PC-9 (cell line): ENCODE measurements around the gene SULT4A1. TPM values are rescaled to one million over a fixed set of nuclear protein-coding genes. Genes with fewer than 3 reads are reported as not detected.

Experiments used
- BruUV-seq: library from RNA; stranded (reverse); fragments of 400-500 nt; replicated peaks from 2 replicates; lab custom pipeline; 2021; lab: Mats Ljungman, UMichigan
- CTCF ChIA-PET: fragments of 300-600 bp; sonication (Branson Sonifier 250); formaldehyde crosslinking; loops from one replicate; lab custom pipeline; 2022; ENCODE audit warnings: antibody characterized with exemption; lab: Charles Lee
- POLR2A ChIA-PET: fragments of 300-600 bp; sonication (Branson Sonifier 250); formaldehyde crosslinking; loops from one replicate; lab custom pipeline; 2022; ENCODE audit warnings: antibody characterized with exemption; ENCODE audit not compliant: unreplicated experiment; lab: Charles Lee
- DNase-seq, 2 experiments: peaks; one replicate each; pipeline versions ENCODE4 v3.0.0 to v3.0.0-alpha.2; 2015 to 2022; ENCODE audit warnings: mixed read lengths in 1 of 2
- H2AFZ ChIP-seq: fragments of 200-600 bp; sonication (generic); 2 replicates; pipeline ENCODE4 v1.8.1; 2017; ENCODE audit warnings: antibody characterized with exemption
- H3F3A ChIP-seq: fragments of 200-600 bp; sonication (generic); 2 replicates; pipeline ENCODE4 v1.8.1; 2017; ENCODE audit warnings: antibody characterized with exemption, mild to moderate bottlenecking, low read depth; ENCODE audit not compliant: insufficient read depth
- H3K27ac ChIP-seq: fragments of 200-600 bp; sonication (generic); 2 replicates; pipeline ENCODE4 v1.6.1; 2016; ENCODE audit warnings: mixed run types
- H3K27me3 ChIP-seq: fragments of 200-600 bp; sonication (generic); 2 replicates; pipeline ENCODE4 v1.6.1; 2016; ENCODE audit warnings: low read depth, mixed run types; ENCODE audit not compliant: insufficient read depth
- H3K36me3 ChIP-seq: fragments of 200-600 bp; sonication (generic); 2 replicates; pipeline ENCODE4 v1.6.1; 2016; ENCODE audit warnings: low read depth, mixed run types
- H3K4me1 ChIP-seq: fragments of 200-600 bp; sonication (generic); replicated peaks from 2 replicates; pipeline ENCODE4 v1.6.1; 2016; ENCODE audit warnings: mixed run types; ENCODE audit not compliant: insufficient read depth
- H3K4me2 ChIP-seq: fragments of 200-600 bp; sonication (generic); 2 replicates; pipeline ENCODE4 v1.6.1; 2017; ENCODE audit warnings: mixed run types
- H3K4me3 ChIP-seq: fragments of 200-600 bp; sonication (generic); 2 replicates; pipeline ENCODE4 v1.6.1; 2016; ENCODE audit warnings: mixed run types
- H3K79me2 ChIP-seq: fragments of 200-600 bp; sonication (generic); 2 replicates; pipeline ENCODE4 v1.6.1; 2017; ENCODE audit warnings: low read depth, mixed run types
- H3K9me2 ChIP-seq: fragments of 200-600 bp; sonication (generic); 2 replicates; pipeline ENCODE4 v1.8.1; 2017; ENCODE audit warnings: mild to moderate bottlenecking; ENCODE audit not compliant: insufficient read depth
- H3K9me3 ChIP-seq: fragments of 200-600 bp; sonication (generic); 2 replicates; pipeline ENCODE4 v1.8.1; 2016; ENCODE audit warnings: low read depth; ENCODE audit not compliant: insufficient read depth
- H4K20me1 ChIP-seq: fragments of 200-600 bp; sonication (generic); 2 replicates; pipeline ENCODE4 v1.8.1; 2017; ENCODE audit not compliant: insufficient read depth
- EZH2 ChIP-seq: fragments of 200-600 bp; sonication (generic); IDR thresholded peaks from 2 replicates; pipeline ENCODE4 v1.8.0; 2017; ENCODE audit warnings: antibody characterized with exemption, low read depth
- intact Hi-C: fragments of 100-400 bp; cut with micrococcal nuclease; formaldehyde crosslinking; loops from one replicate; pipeline ENCODE4 v1.10.0; 2022; ENCODE audit not compliant: unreplicated experiment
- total RNA-seq: library from RNA; stranded (reverse); gene quantifications from 2 replicates; pipeline ENCODE4 v1.2.3, GENCODE V29; 2021
- TF ChIP-seq, protein P1 (sequence below): fragments of 200-600 bp; sonication (generic); conservative IDR thresholded peaks from 2 replicates; pipeline ENCODE4 v1.6.1; 2017; ENCODE audit warnings: mixed run types, antibody characterized with exemption, mild to moderate bottlenecking, moderate library complexity

SULT4A1 gene
- total RNA-seq, 1 experiment from 2014 or later = 3.4 TPM

DNA sequence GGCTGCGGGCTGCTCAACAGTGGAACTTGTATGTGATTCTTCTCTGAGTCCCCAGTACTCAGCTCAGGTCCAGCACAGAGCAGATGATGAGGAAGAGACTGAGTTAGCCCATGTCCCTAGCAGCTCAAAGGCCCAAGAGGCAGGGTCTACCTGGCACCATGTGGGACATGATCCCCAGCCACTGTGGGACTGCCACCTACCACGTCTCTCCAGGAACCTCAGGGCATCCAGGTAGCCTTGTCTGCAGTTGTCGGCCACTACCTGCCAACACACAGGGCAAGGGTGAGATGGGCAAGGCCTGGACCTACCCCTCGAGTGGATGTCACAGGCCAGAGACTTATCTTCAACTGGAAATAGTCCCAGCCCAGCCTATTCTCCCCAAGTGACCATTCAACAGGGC is 25.1 kb upstream of the SULT4A1 start:
- Histone ChIP-seq H3K27me3 (peaks cover 36% of the 10 kb centered on the region), H3K79me2 (no peaks in the 10 kb centered on the region), H4K20me1 (no peaks in the 10 kb centered on the region), H3K4me2 (no peak overlapping the region), H3F3A (no peaks in the 10 kb centered on the region), H3K4me1 (no peaks in the 10 kb centered on the region), H3K36me3 (no peaks in the 10 kb centered on the region), H3K9me2 (no peaks in the 10 kb centered on the region), H3K27ac (no peak overlapping the region), H3K9me3 (no peaks in the 10 kb centered on the region), H2AFZ (no peak overlapping the region), H3K4me3 (no peak overlapping the region)
- intact Hi-C loops = loop anchor here (5.0 kb wide), 1 partner anchor 60 kb away; no protein-coding TSS in a partner anchor
- POLR2A ChIA-PET = interaction anchor here (0.6 kb wide), 1 partner anchor 28 kb away, joined by 10 read pairs; no protein-coding TSS in a partner anchor
- CTCF ChIA-PET = no interaction called here
- DNase-seq = no peak
- BruUV-seq = no TSS peak
- no peak for TF ChIP-seq EZH2
- TF ChIP-seq, protein P1, sequence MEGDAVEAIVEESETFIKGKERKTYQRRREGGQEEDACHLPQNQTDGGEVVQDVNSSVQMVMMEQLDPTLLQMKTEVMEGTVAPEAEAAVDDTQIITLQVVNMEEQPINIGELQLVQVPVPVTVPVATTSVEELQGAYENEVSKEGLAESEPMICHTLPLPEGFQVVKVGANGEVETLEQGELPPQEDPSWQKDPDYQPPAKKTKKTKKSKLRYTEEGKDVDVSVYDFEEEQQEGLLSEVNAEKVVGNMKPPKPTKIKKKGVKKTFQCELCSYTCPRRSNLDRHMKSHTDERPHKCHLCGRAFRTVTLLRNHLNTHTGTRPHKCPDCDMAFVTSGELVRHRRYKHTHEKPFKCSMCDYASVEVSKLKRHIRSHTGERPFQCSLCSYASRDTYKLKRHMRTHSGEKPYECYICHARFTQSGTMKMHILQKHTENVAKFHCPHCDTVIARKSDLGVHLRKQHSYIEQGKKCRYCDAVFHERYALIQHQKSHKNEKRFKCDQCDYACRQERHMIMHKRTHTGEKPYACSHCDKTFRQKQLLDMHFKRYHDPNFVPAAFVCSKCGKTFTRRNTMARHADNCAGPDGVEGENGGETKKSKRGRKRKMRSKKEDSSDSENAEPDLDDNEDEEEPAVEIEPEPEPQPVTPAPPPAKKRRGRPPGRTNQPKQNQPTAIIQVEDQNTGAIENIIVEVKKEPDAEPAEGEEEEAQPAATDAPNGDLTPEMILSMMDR = no peak

DNA sequence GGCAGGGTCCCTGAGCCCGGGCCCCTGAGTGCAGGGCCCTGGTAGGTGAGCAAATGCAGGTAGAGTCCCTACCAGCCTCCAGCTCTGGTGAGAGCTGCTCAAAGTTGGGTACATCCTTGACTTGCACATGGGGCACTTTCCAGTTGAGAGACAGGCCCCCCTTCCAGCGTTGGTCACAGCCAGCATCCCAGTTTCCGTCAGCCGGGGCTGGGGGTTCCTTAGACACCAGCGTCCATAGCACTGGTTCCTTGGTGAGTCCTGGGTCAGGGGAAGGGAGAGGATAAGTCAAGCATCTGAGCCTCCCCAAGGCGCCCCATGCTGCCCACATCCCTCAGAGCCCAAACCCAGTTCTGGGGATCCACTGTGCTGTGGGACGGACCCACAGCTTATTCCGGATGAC is 23.9 kb upstream of the SULT4A1 start:
- Histone ChIP-seq H3K36me3 (no peaks in the 10 kb centered on the region), H3K9me3 (no peaks in the 10 kb centered on the region), H3K9me2 (no peaks in the 10 kb centered on the region), H3K27ac (no peak overlapping the region), H3K4me3 (no peak overlapping the region), H3K79me2 (no peaks in the 10 kb centered on the region), H2AFZ (no peak overlapping the region), H3K27me3 (peaks cover 36% of the 10 kb centered on the region), H3F3A (no peaks in the 10 kb centered on the region), H3K4me2 (no peak overlapping the region), H3K4me1 (no peaks in the 10 kb centered on the region), H4K20me1 (no peaks in the 10 kb centered on the region)
- TF ChIP-seq, protein P1 = no peak
- TF ChIP-seq EZH2 = no peak
- POLR2A ChIA-PET = no interaction called here
- CTCF ChIA-PET = interaction anchor here (0.5 to 0.6 kb wide), 2 partner anchors 594 to 739 kb away, joined by 3 to 5 read pairs; no protein-coding TSS in a partner anchor
- intact Hi-C loops = loop anchor here (5.0 kb wide), 1 partner anchor 61 kb away; no protein-coding TSS in a partner anchor
- no TSS peak for BruUV-seq
- DNase-seq = no peak

DNA sequence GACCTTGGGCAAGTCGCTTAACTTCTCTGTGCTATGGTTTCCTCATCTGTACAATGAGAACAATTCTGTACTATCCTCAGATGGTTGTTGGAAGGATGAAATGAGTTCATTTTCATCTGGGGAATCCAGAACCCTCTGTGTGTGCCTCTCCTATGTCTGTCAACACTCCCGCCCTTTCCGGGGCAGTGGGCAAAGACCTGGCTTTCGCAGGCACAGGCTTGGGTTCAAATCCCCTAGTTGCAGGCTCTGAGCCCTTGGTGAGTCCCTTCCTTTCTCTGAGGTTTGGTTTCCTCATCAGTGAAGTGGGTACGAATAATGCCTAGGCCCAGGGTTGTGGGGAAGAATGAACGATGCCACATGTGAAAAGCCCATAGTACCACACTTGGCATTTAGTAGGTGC is 23.5 kb upstream of the SULT4A1 start:
- no peaks in the 10 kb centered on the region for H3K9me3 ChIP-seq
- TF ChIP-seq, protein P1 = no peak
- TF ChIP-seq EZH2 = no peak
- BruUV-seq = no TSS peak
- H2AFZ ChIP-seq = no peak overlapping the region
- no peaks in the 10 kb centered on the region for H3K79me2 ChIP-seq
- no peak overlapping the region for H3K4me3 ChIP-seq
- no peaks in the 10 kb centered on the region for H3F3A ChIP-seq
- POLR2A ChIA-PET = no interaction called here
- H3K27ac ChIP-seq = no peak overlapping the region
- peaks cover 36% of the 10 kb centered on the region for H3K27me3 ChIP-seq
- H3K4me2 ChIP-seq = no peak overlapping the region
- intact Hi-C loops = loop anchor here (5.0 kb wide), 1 partner anchor 62 kb away; no protein-coding TSS in a partner anchor
- no peak for DNase-seq
- no peaks in the 10 kb centered on the region for H4K20me1 ChIP-seq
- H3K9me2 ChIP-seq = no peaks in the 10 kb centered on the region
- CTCF ChIA-PET = interaction anchor here (0.6 kb wide), 1 partner anchor 35 kb away, joined by 5 read pairs; no protein-coding TSS in a partner anchor
- no peaks in the 10 kb centered on the region for H3K36me3 ChIP-seq
- H3K4me1 ChIP-seq = no peaks in the 10 kb centered on the region
